HG03571 (cell line): ENCODE data around the gene RDH14.

Experiments used
- ATAC-seq: cut with Tn5 transposase; IDR thresholded peaks from one replicate; pipeline ENCODE4 v1.9.1; 2021; ENCODE audit not compliant: unreplicated experiment

RDH14 gene

GRCh38 chr2:18560031-18560796, at the start of gene RDH14:
RDH14 (minus strand) TSS chr2:18560653; CDS start chr2:18560572, 81 bp downstream.
- peak; percentile 95 for ATAC-seq

- no peak for ATAC-seq
Measured at GRCh38 chr2:18610090-18610489, 49.6 kb upstream of the RDH14 start.

GRCh38 chr2:18605115-18605514, 44.7 kb upstream of the RDH14 start:
- no peak for ATAC-seq

- ATAC-seq = no peak
Measured at GRCh38 chr2:18604531-18604885, 44.1 kb upstream of the RDH14 start.

- ATAC-seq = no peak
Measured at GRCh38 chr2:18603854-18604530, 43.5 kb upstream of the RDH14 start.

GRCh38 chr2:18602298-18602697, 41.8 kb upstream of the RDH14 start:
- ATAC-seq = no peak

- no peak for ATAC-seq
Measured at GRCh38 chr2:18600255-18600613, 39.8 kb upstream of the RDH14 start.

- ATAC-seq = no peak
Measured at GRCh38 chr2:18599509-18600254, 39.2 kb upstream of the RDH14 start.

- no peak for ATAC-seq
Measured at GRCh38 chr2:18598848-18599484, 38.5 kb upstream of the RDH14 start.

- ATAC-seq = no peak
Measured at GRCh38 chr2:18597618-18598017, 37.2 kb upstream of the RDH14 start.

- no peak for ATAC-seq
Measured at GRCh38 chr2:18596993-18597392, 36.5 kb upstream of the RDH14 start.

GRCh38 chr2:18593496-18593895, 33.0 kb upstream of the RDH14 start:
- no peak for ATAC-seq

GRCh38 chr2:18592372-18592771, 31.9 kb upstream of the RDH14 start:
- ATAC-seq = no peak

GRCh38 chr2:18589354-18589753, 28.9 kb upstream of the RDH14 start, which contains the start of gene NT5C1B:
NT5C1B (minus strand) TSS chr2:18589569; CDS start chr2:18589468, 101 bp downstream.
- no peak for ATAC-seq

GRCh38 chr2:18588802-18589201, 28.3 kb upstream of the RDH14 start:
- no peak for ATAC-seq

- ATAC-seq = no peak
Measured at GRCh38 chr2:18588049-18588448, 27.6 kb upstream of the RDH14 start.

GRCh38 chr2:18585526-18585925, 25.1 kb upstream of the RDH14 start:
- ATAC-seq = no peak

GRCh38 chr2:18584608-18584954, 24.1 kb upstream of the RDH14 start:
- ATAC-seq = no peak

GRCh38 chr2:18583905-18584607, 23.6 kb upstream of the RDH14 start:
- no peak for ATAC-seq

- no peak for ATAC-seq
Measured at GRCh38 chr2:18580606-18581005, 20.2 kb upstream of the RDH14 start.

GRCh38 chr2:18578033-18578432, 17.6 kb upstream of the RDH14 start:
- no peak for ATAC-seq
